A673 (cell line): ENCODE results near the gene SNRPB.

Experiments
- CTCF ChIP-seq: fragments of 300-800, 200-600 bp; sonication (generic); conservative IDR thresholded peaks from 2 replicates; pipeline ENCODE4 v1.5.1; 2017; ENCODE audit warnings: low read depth, mild to moderate bottlenecking, antibody characterized with exemption, low read length, moderate library complexity, mixed read lengths
- EZH2 ChIP-seq: fragments of 200-600 bp; sonication (generic); IDR thresholded peaks from 2 replicates; pipeline ENCODE4 v1.6.1; 2017; ENCODE audit warnings: borderline replicate concordance, low read depth, mild to moderate bottlenecking, mixed read lengths, antibody characterized with exemption, low read length; ENCODE audit not compliant: poor library complexity, severe bottlenecking

GRCh38 chr20:2518558-2518957 lies 48.0 kb upstream of the SNRPB start:
- TF ChIP-seq EZH2 (no peak), CTCF (no peak)
